GM18867 (cell line): Measurements from ENCODE around the gene NTM.

Experiments
- ATAC-seq: cut with Tn5 transposase; IDR thresholded peaks from one replicate; pipeline ENCODE4 v1.9.1; 2021; ENCODE audit warnings: mild to moderate bottlenecking, moderate library complexity; ENCODE audit not compliant: unreplicated experiment

Gene NTM

GRCh38 chr11:132078264-132079076 lies 708.1 kb downstream of the NTM start:
- ATAC-seq, result no peak

GRCh38 chr11:132080127-132080526 lies 709.7 kb downstream of the NTM start:
- ATAC-seq, result no peak

DNA sequence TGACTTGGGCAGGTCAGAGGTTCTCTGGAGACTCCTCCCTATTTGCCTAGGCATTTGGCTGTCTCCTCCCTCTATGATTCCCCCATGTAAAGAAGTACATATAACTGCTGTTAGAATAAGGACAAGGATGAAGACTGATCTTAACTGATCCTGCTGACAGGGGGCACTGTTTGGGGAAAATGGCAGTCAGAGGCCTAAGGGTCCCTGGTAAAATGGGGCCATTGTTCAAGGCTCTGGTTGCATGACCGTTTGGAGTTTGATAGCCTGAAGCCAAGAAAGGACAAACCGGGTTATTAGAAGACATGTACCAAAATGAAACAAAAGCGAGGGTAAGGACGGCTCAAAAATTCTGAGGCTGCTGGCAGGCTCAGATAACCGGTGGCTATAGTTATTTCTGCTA lies 712.2 kb downstream of the NTM start:
- no peak for ATAC-seq

DNA sequence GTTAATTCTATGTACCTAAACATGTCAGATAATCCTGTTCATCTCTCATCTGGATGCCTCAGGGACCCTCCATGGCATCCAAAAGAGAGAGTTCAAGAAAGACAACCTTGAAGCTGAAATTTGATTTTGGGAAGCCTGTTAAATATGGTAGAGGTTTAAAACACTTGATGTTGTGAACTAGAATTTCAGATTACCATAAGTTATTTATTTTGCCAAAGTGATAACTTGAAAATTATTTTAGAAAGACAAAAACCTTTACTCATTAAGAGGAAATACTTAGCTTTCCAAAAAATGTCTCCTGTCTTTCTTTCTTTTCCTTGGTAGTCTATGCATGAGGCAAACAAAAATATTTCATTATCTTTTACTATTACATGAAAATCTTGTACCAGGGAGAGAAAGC lies 714.0 kb downstream of the NTM start:
- no peak for ATAC-seq

GRCh38 chr11:132087148-132087547 lies 716.7 kb downstream of the NTM start:
- no peak for ATAC-seq

DNA sequence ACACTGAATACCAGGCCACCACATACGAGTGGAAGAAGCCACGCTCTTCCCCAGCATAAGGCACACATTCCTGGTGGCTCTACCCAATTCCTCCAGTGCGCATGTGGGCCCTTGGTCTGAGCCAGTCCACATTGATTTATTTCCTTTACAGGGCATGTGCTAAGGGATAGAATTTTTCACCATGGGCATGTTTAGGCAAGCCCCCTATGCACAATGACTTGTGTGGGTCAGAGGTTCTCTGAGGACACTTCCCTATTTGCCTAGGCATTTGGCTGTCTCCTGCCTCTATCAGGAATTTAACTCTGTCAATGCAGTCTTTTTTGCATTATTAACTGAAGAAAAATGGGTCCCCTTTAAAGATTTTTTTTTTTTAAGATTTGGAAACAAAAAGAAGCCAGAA lies 718.1 kb downstream of the NTM start:
- ATAC-seq, result no peak

DNA sequence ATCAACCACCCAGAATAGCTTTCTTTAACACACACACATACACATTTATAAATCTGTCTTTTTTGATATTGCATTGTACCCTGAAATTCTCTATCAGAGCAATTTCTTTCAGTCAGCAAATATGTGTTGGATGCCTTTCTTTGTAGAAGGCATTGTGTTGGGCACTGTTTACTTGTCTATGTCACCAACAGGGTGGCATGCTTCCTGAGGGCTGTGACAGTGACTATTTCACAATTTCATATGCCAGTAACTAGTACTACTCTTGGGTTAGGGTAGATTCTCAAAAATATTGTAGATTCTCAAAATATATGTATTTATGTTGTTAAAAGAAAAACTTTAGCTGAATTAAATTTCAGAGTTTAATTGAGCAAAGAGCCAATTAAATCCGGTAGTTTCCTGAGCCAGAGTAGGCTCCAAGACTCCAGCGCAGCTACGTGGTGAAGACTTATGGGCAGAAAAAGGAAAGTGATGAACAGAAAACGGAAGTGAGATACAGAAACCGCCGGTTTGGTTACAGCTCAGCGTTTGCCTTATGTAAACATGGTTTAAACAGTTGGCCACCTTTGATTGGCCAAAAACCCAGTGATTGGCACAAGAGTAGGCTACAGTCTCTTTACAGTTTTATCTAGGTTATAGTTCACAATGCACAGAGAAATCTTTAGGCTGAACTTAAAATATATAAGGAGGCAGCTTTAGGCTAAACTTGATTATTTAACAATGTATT lies 723.3 kb downstream of the NTM start:
- peak; percentile 97 for ATAC-seq

GRCh38 chr11:132094598-132094997 lies 724.2 kb downstream of the NTM start:
- no peak for ATAC-seq

- ATAC-seq, result no peak
Observed at GRCh38 chr11:132095230-132096131, 725.1 kb downstream of the NTM start.

DNA sequence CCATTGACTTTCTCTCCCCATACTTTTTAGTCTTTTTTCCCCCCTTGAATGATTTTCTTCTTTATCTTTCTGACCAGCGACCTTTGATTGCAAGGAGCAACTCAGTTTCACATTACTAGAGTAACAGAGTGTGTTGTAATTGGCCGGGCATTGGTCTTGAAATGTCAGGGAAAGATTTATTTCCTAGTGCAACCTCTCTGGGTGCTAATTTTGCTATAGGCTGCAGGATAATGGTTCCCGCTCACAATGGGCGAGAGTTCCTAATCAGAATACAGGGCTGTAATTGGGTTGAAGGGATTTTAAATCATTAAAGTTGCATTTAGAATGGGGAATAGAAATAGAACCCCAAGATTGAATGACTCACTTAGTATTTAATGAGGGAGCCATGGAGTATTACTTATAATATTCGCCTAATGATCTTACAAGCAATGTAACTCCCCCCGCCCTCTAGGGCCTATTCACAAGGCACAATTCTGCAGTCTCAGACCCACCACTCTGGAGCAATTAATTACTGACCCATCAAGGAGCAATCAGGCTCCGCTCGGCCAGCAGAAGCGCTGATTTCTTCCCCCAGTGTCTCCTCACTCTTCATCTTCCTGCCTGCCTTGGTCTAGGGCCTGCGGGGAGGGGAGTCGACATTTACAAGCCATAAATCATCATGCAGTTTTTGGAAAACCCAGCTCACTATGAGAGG lies 725.9 kb downstream of the NTM start:
- no peak for ATAC-seq

DNA sequence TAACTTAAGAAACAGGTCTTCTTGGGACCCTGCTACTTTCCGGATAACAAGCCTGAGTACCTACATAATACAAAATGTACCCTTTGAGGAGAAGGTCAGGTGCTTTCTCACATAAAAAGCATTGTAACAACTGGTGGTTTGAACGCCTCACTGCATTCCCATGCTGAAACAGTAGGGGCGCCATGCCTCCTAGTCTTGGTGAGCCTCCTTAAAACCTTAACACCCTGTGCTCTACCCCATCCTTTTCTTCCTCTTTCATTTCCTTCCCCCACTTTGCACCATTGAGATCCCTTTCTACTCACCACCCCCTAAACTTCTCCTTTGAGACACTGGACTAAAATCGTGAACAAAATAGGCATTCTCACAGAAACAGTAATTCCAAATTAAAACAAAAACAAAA lies 729.3 kb downstream of the NTM start:
- ATAC-seq, result peak; percentile 91

- no peak for ATAC-seq
Observed at GRCh38 chr11:132100583-132100982, 730.2 kb downstream of the NTM start.

DNA sequence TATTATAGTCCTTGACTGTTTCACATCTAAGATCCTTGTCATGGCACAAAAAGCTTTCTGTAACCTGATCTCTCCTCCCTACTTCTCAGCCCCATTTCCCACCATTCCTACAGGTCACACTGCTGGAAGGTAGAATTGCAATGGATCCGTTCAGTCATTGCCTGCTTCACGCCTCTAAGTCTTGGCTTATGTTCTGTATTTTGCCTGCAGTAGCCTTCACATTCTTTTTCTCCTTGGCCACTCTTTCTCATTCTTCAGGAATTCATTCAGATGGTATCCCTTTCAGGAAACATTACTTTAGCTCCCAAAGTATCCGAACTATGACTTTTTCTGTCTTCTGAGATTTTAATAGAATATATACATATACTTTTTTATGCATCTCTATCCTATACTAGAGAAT lies 731.5 kb downstream of the NTM start:
- no peak for ATAC-seq

DNA sequence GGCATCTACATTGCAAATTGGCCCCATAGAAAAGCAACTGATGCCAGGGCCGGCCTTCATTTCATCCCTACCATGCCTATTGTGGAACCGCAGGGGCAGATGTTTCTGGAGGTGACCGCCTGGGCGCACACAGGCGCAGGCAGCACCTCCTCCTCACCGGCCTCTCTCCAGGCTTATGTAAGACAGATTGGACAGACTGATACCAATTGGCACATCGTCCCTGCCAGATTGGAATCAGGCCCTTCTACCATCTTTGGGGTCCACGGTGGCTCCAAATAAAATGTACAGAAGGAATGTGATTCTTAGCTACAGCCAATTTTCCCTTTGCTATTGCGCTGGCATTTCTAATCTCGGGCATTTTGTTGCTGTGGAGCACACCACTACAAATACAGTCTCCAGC lies 732.6 kb downstream of the NTM start:
- ATAC-seq, result no peak

- no peak for ATAC-seq
Observed at GRCh38 chr11:132106096-132106982, 735.9 kb downstream of the NTM start.

- no peak for ATAC-seq
Observed at GRCh38 chr11:132111316-132111715, 740.9 kb downstream of the NTM start.

DNA sequence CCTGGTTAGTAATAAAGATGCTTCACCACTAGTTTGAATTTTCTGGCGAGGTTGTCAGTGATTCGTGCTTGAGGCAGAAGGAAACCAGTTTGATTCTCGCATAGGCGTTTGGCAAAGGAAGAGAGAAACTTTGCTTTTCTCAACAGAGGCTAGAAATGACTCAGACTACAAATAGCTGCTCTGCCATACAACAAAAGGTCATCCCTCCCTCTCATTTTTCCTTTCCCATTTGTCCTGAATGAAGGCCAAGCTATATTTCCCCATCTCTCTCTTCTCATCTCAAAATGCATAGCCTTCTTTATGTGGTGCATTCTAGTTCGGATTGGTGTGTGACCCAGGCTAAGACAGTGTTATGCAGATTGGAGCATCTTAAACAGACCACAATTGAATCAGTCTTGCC lies 741.4 kb downstream of the NTM start:
- ATAC-seq, result no peak

DNA sequence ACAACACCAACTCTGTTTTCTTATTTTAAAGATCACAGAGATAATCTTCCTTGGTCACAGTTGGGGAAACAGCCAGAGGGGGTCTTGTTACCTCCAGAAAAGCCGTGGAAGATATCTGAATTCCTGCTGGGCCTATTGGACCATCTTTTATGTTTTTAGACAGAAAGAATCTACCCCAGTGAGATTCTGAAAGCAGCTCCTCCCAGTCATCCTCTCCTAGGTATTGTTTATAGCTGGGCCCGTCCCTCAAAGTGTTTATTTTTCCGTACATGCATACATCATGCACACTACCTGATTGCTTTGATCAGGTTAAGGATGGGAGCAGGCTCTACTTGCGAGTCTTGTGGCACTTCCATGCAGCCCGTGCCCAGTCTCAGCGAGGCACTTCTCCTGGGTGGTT lies 742.4 kb downstream of the NTM start:
- ATAC-seq, result no peak

GRCh38 chr11:132114185-132114584 lies 743.8 kb downstream of the NTM start:
- ATAC-seq, result peak; percentile 73

GRCh38 chr11:132114743-132115142 lies 744.3 kb downstream of the NTM start:
- ATAC-seq, result no peak
